ENCODE data around the gene ZNF316.
"Not testable (repeated sequence)": the region's sequence is repeated elsewhere in the genome, so short reads cannot be mapped to it uniquely, and the experiment has no call there.

Gene ZNF316

DNA sequence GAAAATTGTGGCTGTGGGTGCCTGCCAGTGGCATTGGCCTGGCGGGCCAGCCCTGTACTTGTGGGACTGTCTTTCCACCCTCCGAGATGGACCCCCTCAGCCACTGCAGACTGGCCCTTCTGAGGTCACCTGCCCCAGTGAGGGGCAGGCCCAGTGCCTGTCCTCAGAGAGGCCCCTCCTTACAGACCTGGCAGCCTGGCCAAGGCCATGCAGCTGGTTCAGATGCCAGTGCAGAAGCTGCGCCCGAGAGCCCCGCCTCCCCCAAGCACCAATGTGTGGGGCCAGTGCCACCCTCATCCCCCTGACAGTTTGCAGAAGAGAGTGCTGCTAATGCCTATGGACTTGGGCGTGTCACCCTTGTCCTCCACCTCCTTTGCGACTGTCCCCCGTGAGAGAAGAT lies 10.0 kb downstream of the ZNF316 start:
- DNase-seq (ENCODE audit: low read depth): no peak

DNA sequence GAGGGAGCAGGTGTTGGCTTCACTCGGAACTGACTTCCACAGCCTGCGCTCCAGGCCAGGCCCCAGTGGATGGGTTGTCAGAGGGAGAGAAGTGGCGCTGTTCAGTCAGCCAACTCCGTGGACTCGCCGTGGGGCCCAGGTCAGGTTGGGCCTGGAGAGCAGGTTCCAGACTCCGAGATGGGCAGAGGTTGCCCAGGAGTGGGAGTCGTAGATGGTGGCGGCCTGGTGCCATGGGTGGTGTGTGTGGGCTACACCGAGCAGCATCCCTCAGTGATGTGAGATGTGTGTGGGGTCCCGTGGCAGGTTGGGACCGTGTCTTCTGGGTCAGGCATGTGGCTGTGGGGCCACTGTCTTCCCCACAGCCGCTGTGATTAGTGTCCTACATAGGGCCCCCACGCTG lies 10.4 kb downstream of the ZNF316 start:
- no peak for DNase-seq (ENCODE audit: low read depth)

DNA sequence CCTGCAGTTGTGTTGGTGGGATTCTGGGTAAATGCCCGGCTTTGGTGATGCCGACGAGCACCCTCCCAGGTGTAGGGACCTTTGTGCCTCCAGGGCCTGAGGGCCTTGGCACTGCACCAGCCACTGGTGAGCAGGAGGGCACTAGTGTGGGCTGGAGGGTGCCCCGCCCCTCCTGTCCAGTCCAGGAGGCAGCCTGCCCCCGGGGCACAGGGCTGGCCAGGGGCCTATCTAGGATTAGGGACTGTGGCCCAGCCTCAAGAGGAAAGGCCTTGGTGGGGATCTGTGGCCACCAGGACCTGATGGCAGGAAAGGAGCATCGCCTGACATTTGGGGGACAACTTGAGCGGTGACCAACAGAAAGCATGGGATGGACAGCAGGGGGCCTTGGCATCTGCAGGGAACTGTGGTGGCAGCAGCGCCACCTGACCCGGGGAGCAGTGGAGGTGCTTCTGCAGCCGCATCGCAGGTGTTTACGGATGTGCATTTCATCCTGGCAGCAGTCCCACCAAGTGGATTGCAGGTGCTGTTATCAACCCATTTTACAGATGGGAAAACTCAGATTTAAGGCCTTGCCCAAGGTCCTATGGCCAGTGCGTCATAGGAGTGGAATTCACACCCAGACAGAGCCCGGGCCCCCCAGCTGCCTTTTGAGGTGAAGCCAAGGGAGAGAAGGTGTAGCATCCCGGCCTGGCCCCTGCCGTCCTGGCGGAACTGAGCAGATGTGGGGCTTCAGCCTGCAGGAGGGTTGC lies 11.1 kb downstream of the ZNF316 start:
- DNase-seq (ENCODE audit: low read depth): no peak

DNA sequence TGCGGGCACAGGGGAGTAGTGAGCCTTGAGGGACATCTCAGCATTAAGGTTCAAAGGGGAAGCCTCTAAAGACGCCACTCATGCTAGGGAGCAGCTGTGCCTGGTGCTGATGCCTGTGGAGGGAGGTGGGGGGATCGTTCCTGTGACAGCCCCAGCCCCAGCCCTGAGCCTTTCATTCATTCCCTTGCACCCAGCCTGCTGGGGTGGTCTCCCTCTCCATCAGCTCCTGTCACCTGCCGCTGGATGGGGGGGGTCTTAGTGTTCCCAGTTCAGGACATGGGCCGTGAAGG lies 11.6 kb downstream of the ZNF316 start:
- no peak for DNase-seq (ENCODE audit: low read depth)

DNA sequence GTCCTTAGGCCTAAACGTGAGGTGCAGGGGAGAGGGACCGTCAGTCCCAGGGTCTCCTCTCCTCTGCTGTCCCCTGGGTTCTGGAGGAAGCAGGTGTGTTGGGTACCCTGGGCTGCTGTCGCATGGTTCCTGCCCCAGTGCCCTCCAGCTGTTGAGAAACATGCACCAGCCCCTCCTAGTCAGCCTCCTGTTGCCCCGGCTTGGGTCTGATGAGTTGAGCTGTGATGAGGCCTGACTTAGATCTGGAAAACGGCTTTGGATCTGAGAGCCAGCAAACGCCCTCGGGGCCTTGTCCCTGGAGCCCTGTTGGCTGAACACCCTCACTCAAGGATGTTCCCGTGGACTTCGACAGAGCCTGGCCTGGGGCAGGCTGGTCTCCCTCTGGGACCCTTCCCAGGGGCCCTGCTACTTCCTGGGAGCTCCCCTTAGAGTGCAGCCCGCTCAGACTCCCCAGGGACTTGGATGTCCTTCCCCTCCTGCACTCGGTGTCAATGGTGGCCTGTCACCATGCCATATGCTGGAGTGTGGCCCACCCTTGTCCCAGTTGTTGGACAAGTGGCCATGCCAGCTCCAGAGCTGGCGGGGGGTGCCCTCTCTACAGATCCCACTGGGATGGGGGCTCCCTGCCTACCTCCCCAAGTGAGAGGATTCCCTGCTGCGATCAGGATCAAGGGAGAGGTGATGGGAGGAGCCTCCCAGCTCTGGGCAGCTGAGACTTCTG lies 12.3 kb downstream of the ZNF316 start:
- no peak for DNase-seq (ENCODE audit: low read depth)

DNA sequence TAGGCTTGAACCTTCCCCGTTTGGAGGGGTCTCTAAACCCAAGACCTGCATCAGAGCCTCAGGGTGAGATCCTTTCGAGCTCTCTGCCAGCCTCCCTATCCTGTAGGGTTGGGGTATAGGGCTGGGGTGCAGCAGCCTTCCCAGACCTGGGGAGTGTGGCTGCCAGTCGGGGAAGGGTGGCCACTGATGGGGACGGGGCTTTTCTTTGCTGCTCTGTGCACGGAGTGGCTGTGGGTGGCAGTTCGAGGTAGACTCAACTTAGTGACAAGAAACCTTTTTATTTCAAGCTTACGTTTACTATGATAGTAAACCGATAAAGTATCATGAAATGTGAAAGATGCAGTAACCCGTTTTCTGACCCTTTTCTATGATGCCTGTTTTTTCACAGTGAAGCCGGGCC lies 13.0 kb downstream of the ZNF316 start:
- no peak for DNase-seq (ENCODE audit: low read depth)

DNA sequence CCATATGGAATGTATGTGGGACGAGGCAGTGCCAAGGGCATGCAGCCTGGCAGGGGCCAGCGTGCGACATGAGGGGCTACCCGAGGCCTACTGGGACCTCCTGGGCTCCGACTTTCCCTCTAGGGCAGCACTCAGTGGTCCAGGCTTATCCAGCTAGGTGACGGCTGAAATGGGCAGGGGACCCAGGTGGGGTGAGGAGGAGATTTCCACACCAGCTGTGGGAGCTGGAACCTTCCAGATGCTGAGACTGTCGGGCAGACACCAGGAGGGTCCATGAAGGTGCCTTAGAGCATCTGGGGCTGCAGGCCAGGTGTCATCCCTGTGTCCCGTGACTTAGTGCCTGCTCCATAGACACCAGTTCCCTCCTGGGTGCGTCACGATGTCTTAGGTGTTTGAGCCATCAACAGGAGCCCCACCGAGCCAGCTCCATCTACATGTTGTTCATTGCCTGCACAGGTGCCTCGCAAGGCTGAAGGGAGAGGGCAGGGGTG lies 13.4 kb downstream of the ZNF316 start:
- DNase-seq (ENCODE audit: low read depth): no peak

DNA sequence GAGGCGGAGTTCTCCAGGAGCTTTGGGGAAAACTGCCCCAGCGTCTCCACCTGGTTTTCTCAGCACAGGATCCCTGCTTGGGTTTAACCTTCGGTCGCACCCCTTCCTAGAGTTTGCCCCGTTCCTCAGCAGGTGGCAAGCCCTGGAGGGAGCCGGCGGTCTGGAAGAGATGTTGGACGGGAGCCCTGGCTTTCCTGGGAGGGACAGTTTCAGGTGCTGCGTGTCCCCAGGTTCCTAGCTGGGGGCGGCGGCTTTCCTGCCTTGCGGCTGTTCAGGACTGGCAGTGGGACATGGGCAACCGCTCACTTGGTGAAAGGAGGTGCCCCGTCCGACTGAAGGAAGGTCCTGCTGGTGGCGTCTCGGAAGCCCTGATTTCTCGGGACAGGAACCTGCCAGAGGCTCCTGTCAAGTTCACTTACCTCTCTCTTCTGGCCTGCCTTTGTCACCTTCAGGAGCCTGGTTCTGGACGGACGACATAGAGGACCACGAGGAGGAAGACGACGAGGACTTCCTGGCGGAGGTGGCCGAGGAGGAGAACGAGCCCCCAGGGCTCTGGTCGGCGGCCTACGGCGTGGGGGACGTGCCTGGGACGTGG lies 14.8 kb downstream of the ZNF316 start:
- no peak for DNase-seq (ENCODE audit: low read depth)

DNA sequence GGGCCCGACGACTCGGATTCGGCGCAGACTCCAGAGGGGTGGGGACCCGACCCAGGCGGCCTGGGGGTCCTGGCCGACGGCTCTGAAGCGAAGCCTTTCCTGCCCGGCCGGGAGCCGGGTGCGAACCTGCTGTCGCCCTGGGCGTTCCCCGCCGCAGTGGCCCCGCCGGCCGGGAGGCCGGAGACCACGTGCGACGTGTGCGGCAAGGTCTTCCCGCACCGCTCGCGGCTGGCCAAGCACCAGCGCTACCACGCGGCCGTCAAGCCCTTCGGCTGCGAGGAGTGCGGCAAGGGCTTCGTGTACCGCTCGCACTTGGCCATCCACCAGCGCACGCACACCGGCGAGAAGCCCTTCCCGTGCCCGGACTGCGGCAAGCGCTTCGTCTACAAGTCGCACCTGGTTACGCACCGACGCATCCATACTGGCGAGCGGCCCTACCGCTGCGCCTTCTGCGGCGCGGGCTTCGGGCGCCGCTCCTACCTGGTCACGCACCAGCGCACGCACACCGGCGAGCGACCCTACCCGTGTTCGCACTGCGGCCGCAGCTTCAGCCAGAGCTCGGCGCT lies 15.4 kb downstream of the ZNF316 start:
- no peak for DNase-seq (ENCODE audit: low read depth)

DNA sequence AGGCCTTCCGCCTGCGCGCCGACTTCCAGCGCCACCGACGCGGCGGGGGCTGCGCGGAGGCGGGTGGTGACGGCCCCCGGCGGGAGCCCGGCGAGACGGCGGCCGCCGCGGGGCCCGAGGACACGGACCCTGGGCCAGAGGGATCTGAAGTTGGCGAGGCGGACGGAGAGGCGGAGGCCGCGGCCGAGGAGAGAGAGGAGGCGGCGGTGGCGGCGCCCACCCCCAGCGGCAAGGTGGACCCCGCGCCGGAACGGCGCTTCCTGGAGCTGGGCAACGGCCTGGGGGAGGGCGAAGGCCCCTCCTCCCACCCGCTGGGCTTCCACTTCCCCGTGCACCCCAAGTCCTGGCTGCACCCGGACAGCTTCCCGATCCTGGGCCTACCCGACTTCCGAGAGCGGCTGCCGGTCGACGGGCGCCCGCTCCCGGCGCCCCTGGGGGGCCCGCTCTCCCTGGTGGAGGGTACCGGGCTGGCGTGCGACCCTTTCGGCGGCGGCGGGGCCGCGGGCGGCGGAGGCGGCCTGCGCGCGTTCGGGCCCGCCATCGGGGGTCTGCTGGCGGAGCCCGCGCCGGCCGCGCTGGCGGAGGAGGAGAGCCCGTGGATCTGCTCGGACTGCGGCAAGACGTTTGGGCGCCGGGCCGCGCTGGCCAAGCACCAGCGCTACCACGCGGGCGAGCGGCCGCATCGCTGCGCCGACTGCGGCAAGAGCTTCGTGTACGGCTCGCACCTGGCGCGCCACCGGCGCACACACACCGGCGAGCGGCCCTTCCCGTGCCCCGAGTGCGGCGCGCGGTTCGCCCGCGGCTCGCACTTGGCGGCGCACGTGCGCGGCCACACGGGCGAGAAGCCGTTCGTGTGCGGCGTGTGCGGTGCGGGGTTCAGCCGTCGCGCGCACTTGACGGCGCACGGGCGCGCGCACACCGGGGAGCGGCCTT lies 16.2 kb downstream of the ZNF316 start:
- no peak for DNase-seq (ENCODE audit: low read depth)

DNA sequence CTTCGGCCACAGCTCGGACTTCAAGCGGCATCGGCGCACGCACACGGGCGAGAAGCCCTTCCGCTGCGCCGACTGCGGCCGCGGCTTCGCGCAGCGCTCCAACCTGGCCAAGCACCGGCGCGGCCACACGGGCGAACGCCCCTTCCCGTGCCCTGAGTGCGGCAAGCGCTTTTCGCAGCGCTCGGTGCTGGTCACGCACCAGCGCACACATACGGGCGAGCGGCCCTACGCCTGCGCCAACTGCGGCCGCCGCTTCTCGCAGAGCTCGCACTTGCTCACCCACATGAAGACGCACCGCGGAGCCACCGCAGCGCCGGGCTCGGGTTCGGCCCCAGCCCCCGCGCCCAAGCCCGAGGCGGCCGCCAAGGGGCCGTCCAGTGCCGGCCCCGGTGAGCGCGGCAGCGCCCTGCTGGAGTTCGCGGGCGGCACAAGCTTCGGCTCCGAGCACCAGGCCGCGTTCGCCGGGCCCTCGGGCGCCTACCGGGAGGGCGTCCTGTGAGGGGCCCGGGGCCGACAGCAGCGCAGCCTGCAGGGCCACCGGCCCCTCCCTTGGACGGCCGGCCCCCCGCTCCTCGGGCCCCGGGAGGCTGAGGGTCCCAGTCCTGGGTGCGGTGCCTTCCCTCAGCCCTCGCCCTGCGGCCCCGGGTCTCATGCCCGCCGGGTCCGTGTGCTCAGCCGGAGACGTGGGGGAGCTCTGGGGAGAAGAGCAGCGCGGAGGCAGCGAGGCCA lies 17.2 kb downstream of the ZNF316 start:
- no peak for DNase-seq (ENCODE audit: low read depth)

DNA sequence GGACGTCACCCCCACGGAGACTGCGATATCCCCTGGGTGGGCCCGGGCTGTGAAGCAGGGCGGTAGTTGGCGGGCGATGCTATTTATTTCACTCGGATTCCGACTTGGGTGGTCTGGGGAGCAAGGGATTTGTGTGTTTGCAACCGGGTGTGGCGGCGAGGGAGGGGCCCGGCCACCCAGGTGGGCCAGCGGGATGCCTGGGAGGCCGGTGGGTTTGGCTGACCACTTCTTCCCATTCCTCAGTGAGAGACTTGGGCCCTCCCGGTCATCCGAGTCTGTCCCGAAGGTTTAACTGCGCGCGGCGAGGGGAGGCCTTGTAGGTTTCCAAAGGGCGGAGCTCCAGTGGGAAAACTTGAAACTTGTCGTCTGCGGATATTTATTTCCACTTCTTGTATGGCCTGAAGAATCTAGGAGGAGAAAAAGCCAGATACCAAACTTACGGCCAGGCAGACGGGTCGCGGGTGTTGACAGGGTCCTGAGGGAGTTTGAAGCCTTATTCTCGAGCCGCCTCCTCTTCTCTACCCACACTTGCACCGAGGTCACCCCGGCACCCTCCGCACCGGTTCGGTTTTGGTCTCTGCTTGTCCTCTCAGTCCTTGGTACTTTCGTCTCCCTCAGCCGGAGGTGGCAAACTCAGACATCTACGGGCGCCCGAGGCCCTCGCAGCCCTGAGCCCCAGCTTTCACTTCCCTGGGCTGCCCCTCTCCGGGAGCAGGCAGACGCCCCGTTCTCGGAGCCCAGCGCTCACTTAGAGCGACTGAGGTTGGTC lies 17.9 kb downstream of the ZNF316 start:
- DNase-seq (ENCODE audit: low read depth): no peak

DNA sequence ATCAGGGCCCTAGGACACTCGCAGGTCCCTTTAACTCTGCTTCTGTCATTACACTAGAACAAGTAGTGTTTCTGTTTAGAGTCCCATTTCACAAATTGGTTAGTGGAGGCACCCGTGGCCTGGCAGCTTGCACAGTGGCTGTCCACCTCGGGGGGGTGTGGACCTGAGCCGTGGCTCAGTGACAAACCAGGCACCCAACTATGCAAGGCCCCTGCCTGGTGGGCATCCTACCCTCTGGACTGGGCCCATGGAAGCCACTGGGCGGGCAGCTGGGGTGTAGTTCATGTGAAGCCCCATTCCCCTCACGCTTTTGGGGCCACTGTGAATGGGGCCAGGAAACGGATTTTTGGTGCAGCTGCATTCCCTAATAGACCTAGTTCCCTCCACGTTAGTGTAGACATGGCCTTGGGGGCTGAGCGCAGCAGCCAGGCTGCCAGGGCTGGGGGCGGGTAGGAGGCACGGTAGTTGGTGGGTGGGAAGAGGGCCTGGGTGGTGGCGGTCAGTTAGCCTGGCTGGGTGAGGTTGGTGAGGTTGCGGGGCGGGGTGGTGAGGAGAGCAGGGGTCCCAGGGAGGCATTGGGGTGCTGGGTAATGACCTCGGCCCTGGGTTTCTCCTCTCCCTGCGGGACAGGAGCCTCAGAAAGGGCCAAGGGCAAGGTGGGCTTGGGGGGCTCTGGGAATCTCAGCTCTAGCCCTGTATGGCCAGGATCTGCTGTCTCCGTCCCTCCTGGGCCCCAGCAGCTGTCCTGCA lies 18.7 kb downstream of the ZNF316 start:
- no peak for DNase-seq (ENCODE audit: low read depth)

DNA sequence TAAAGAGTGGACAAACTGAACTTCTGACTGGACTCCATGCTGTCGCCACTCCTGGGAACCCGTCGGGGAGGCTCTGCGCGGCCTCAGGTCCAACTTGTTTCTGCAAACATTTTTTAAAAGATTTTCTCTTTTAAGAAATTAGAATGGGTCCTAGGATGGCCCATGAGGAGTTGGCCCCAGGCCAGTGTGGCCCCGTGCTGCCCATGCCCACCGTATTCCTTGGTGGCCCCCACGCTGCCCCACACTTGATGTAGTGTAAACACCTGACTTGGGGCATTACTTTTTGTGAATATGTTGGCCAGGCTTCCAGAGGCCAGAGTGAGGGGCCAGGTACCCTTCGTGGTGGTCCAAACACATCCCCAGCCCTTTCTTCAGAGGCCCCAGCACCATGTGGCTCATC lies 19.3 kb downstream of the ZNF316 start:
- DNase-seq (ENCODE audit: low read depth): no peak

DNA sequence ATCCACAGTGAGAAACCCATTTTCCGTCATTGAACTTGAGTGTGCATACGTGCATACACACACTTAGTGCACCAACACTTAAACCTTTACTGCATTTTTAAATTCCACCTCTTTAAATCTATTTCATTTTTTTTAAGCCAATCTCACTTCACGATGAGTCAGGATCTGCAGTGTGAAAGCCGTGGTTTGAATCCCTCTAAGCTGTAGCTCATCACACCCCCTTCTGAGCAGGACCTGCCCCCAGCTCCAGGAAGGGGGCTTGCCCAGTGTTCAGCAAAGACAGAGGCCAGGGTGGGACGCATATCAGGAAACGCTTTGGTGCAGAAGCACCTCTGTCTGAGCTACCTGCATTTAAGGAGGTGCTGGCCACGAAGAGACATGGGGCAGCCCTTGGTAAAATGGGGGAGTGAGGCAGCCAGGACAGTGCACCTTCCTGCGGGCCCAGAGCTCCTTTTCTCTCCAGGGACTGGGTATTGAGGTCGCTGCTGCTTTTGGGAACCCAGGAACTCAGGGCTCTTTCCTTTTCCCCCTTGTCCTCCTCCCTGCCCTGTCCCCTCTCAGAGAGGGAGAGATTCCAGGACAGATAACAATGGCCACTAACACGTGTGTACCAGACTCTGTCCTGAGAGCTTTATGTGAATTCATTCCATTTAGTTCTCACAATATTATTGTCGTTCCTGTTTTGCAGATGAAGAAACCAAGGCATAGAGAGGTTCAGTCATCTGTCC lies 21.7 kb downstream of the ZNF316 start:
- DNase-seq (ENCODE audit: low read depth): no peak

DNA sequence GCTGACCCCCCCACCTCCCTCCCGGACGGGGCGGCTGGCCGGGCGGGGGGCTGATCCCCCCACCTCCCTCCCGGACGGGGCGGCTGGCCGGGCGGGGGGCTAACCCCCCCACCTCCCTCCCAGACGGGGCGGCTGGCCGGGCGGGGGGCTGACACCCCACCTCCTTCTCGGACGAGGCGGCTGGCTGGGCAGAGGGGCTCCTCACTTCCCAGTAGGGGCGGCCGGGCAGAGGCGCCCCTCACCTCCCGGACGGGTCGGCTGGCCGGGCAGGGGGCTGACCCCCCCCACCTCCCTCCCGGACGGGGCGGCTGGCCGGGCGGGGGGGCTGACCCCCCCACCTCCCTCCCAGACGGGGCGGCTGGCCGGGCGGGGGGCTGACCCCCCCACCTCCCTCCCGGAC lies 33.7 kb downstream of the ZNF316 start:
- DNase-seq (ENCODE audit: low read depth): not testable (repeated sequence)

DNA sequence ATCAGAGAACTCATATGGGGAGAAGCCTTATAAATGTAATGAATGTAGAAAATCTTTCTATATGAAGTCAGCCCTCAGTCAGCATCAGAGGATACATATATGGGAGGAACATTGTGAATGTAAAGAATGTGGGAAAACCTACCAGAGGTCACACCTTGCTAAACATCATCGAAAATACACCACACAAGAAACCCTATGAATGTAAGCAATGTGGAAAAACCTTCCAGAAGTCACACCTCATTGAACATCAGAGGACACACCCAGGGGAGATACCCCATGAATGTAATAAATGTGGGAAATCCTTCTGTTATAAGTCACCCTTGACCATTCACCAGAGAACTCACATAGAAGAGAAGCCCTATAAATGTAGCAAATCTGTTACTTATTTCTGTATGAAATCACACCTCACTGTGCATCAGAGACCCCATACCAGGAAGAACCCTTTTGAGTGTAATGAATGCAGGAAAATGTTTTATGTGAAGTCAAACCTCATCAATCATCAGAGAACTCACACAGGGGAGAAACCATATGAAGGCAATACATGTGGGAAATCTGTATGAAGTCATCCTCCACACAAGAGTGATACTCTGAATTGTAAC lies 38.8 kb downstream of the ZNF316 start:
- DNase-seq (ENCODE audit: low read depth): no peak

DNA sequence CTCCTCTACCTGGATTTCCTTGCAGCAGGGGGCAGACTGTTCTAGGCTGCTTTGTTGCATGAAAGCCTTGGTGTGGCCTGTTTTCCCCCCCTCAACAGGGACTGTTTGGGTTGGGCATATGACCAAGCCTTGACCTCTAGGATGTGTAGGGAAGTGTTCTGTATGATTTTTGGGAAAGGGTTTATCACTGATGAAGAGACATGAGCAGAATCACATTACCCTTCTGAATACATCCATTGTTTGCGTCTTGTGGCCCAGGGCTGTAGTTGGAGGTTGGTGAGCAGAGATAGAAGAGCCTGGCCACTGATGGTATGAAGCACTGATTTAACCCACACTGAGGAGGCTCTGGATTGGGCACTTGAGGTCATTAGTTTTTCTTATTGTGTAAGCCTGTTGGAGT lies 43.0 kb downstream of the ZNF316 start:
- no peak for DNase-seq (ENCODE audit: low read depth)

DNA sequence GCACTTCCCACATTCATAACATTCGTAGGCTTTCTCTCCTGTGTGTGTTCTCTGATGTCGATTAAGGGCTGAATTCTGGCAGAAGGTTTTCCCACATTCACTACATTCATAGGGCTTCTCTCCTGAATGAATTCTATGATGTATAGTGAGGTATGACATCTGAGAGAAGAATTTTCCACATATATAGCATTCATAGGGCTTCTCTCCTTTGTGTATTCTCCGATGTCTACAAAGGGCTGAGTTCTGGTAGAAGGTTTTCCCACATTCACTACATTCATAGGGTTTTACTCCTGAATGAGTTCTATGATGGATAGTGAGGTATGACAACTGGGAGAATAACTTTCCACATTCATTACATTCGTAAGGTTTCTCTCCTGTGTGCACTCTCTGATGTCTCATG lies 54.0 kb downstream of the ZNF316 start:
- no peak for DNase-seq (ENCODE audit: low read depth)
